ENCODE measurements around the gene F10. TPM values are rescaled to one million over a fixed set of nuclear protein-coding genes. Genes with fewer than 3 reads are reported as not detected.

Gene F10
- total and polyA plus RNA-seq, 12 donors, result 4.4 to 81.8 (median 12.6) TPM

DNA sequence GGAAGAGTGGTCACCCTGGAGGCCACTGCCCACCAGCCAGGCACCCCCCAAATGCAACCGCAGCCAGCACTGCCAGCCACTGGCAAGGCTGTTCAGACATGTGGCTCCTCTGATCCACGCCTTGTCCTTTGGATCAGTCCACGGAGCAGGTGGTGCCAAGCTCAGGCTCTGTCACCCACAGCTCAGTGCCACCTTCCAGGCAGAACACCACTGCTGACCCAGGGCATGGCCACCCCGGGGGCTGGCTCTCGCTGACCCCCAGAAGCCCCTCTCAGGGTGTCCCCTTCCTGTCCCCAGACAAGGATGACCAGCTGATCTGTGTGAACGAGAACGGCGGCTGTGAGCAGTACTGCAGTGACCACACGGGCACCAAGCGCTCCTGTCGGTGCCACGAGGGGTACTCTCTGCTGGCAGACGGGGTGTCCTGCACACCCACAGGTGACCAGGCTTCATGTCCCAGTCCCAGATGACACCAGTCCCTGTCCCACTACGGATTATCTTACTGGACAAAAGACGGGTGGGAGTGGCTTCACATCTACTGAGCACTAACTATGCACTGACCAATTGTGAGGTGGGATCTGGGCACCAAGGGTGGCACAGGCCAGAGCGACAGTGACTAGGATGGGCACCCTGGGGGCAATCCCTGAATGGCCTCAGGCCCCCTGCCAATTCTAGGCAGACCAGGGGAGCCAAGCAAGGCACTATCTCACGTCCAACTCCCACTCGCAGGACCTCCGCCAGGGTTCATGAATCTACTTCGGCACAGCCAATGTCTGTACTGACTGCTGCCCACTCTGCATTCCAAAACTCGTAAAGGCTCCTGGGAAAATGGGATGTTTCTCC lies 7.0 kb upstream of the F10 start:
- peaks cover 5% of the 10 kb centered on the region for H3K27me3 ChIP-seq
- 80 to 100% (median 87%) methylated on average over 3 to 21 of the region's 21 CpGs for WGBS, 4 donors
- DNase-seq, result peak in 3 of 7 donors; percentile 5 to 38 (median 6)
- intact Hi-C loops (cut with DNase I), result no loop called here
- no peaks in the 10 kb centered on the region for H3K36me3 ChIP-seq (replicated peaks in 1 of 2)
- no peak for TF ChIP-seq POLR2A (IDR thresholded peaks at IDR 0.05)
- TF ChIP-seq, protein P1, sequence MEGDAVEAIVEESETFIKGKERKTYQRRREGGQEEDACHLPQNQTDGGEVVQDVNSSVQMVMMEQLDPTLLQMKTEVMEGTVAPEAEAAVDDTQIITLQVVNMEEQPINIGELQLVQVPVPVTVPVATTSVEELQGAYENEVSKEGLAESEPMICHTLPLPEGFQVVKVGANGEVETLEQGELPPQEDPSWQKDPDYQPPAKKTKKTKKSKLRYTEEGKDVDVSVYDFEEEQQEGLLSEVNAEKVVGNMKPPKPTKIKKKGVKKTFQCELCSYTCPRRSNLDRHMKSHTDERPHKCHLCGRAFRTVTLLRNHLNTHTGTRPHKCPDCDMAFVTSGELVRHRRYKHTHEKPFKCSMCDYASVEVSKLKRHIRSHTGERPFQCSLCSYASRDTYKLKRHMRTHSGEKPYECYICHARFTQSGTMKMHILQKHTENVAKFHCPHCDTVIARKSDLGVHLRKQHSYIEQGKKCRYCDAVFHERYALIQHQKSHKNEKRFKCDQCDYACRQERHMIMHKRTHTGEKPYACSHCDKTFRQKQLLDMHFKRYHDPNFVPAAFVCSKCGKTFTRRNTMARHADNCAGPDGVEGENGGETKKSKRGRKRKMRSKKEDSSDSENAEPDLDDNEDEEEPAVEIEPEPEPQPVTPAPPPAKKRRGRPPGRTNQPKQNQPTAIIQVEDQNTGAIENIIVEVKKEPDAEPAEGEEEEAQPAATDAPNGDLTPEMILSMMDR (IDR thresholded peaks at IDR 0.05), result no peak
- no peak overlapping the region for H3K27ac ChIP-seq
- H3K9me3 ChIP-seq (replicated peaks in 1 of 3), result no peaks in the 10 kb centered on the region
- peaks cover 0 to 4% of the 10 kb centered on the region in 2 donors for H3K4me1 ChIP-seq (replicated peaks in 1 of 2)
- no peak overlapping the region for H3K4me3 ChIP-seq

DNA sequence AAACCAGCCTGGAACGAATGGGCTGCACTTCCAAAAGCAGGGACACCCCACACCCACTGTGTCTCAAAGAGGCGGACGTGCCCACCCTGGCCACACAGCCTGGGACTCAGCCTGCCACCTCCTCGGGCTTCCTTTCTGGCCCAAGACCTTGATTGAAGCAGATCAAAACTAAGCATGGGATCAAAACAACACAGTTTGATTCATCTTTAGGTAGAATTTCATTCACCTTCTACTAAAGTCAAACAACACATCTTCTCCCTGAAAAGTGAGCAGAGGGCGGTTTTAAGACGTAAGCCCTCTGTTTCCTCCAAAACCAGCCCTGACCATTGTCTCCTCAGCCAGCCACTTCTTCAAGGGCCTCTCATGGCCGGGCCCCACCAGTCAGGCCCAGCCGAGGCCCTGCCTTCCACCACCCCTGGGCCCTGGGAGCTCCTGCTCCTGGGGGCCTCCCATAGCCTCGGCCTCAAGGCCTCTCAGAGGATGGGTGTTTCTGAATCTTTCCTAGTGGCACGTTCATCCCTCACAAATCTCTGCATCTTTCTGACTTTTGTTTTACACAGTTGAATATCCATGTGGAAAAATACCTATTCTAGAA lies 6.3 kb upstream of the F10 start:
- no peaks in the 10 kb centered on the region for H3K27me3 ChIP-seq
- H3K27ac ChIP-seq, result no peak overlapping the region
- no peaks in the 10 kb centered on the region for H3K36me3 ChIP-seq (replicated peaks in 1 of 2)
- TF ChIP-seq, protein P1 (IDR thresholded peaks at IDR 0.05), result no peak
- no peak for TF ChIP-seq POLR2A (IDR thresholded peaks at IDR 0.05)
- intact Hi-C loops (cut with DNase I), result no loop called here
- no peaks in the 10 kb centered on the region for H3K4me1 ChIP-seq (replicated peaks in 1 of 2)
- H3K9me3 ChIP-seq (replicated peaks in 1 of 3), result no peaks in the 10 kb centered on the region
- no peak overlapping the region for H3K4me3 ChIP-seq
- peak in 1 of 7 donors; percentile 9 for DNase-seq
- WGBS, 4 donors, result 85 to 89% (median 87%) methylated on average over 6 to 10 of the region's 10 CpGs

DNA sequence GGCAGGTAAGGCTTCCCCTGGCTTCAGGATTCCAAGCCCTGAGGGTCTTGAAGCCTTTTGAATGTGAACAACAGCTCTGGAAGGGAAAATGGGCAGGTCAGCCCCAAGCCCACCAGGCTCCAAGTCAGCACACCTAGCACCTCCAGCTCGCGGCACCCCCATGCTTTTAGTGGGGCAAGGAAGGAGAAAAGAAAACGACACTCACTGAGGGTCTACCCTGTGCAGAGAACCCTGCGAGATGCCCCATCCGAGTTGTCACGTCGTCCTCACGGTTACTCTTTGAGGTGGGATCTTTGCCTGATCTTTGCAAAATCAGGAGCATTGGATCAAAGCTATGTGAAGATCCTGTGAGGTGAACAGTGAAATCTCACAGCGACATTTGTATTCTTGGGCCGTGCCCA lies 5.7 kb upstream of the F10 start:
- 81 to 88% (median 84%) methylated on average over 10 of the region's 10 CpGs for WGBS, 4 donors

DNA sequence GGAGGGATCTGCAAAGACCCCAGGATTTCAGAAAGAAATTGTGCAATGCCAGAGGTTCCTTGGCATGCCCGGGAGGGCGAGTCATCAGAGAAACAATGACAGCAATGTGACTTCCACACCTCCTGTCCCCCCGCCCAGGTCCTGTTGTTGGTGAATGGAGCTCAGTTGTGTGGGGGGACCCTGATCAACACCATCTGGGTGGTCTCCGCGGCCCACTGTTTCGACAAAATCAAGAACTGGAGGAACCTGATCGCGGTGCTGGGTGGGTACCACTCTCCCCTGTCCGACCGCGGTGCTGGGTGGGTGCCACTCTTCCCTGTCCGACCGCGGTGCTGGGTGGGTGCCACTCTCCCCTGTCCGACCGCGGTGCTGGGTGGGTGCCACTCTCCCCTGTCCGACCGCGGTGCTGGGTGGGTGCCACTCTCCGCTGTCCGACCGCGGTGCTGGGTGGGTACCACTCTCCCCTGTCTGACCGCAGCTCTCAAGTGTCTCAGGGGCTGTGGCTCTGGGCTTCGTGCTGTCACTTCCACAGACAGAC lies 5.2 kb upstream of the F10 start:
- intact Hi-C loops (cut with DNase I), result no loop called here
- H3K9me3 ChIP-seq (replicated peaks in 1 of 3), result no peaks in the 10 kb centered on the region
- H3K4me1 ChIP-seq (replicated peaks in 1 of 2), result no peaks in the 10 kb centered on the region
- 78 to 92% (median 87%) methylated on average over 8 to 24 of the region's 26 CpGs for WGBS, 4 donors
- peak in 2 of 7 donors; percentile 7 to 9 for DNase-seq
- TF ChIP-seq POLR2A (IDR thresholded peaks at IDR 0.05), result no peak
- TF ChIP-seq, protein P1 (IDR thresholded peaks at IDR 0.05), result no peak
- no peaks in the 10 kb centered on the region for H3K36me3 ChIP-seq (replicated peaks in 1 of 2)
- no peak overlapping the region for H3K27ac ChIP-seq
- no peak overlapping the region for H3K4me3 ChIP-seq
- H3K27me3 ChIP-seq, result no peaks in the 10 kb centered on the region

More for the DNA sequence above, 5.7 kb upstream of the F10 start:
- Histone ChIP-seq H3K4me3 (no peak overlapping the region), H3K27me3 (no peaks in the 10 kb centered on the region), H3K36me3 (replicated peaks in 1 of 2) (no peaks in the 10 kb centered on the region), H3K27ac (no peak overlapping the region), H3K4me1 (replicated peaks in 1 of 2) (no peaks in the 10 kb centered on the region), H3K9me3 (replicated peaks in 1 of 3) (no peaks in the 10 kb centered on the region)
- DNase-seq, result peak in 2 of 7 donors; percentile 9 to 21
- intact Hi-C loops (cut with DNase I), result no loop called here
- TF ChIP-seq, protein P1 (IDR thresholded peaks at IDR 0.05), result no peak
- no peak for TF ChIP-seq POLR2A (IDR thresholded peaks at IDR 0.05)
